Tibial artery (tissue), 4 donors: ENCODE data around the gene ITPR1.

ENCODE experiments used
- DNase-seq, 2 donors: peaks; one replicate each; pipeline ENCODE4 v3.0.0-alpha.2; 2019
- H3K27ac ChIP-seq, 2 donors: fragments of 200-600 bp; sonication (generic) in 1 of 2; 1 replicate in 1 of 2; 2 replicates in 1 of 2; pipeline ENCODE4 v1.5.1; 2018 to 2019; ENCODE audit warnings: mild to moderate bottlenecking in 1 of 2
- H3K27me3 ChIP-seq, 2 donors: fragments of 200-600 bp; sonication (generic) in 1 of 2; one replicate each; pipeline versions ENCODE4 v1.5.1 to v1.6.0; 2016 to 2019
- H3K36me3 ChIP-seq, 3 donors: fragments of 200-600 bp; sonication (generic) in 2 of 3; one replicate each; pipeline ENCODE4 v1.5.1; 2016 to 2019; ENCODE audit warnings: mild to moderate bottlenecking in 2 of 3
- H3K4me1 ChIP-seq, 4 donors: fragments of 200-600 bp; sonication (generic) in 2 of 4; 1 replicate in 3 of 4; 2 replicates in 1 of 4; pipeline ENCODE4 v1.5.1; 2016 to 2019
- H3K4me3 ChIP-seq, 2 donors: fragments of 200-600 bp; sonication (generic) in 1 of 2; 1 replicate in 1 of 2; 2 replicates in 1 of 2; pipeline ENCODE4 v1.5.1; 2018 to 2019; ENCODE audit warnings: mild to moderate bottlenecking in 2 of 2
- H3K9me3 ChIP-seq, 3 donors: fragments of 200-600 bp; sonication (generic) in 1 of 3; one replicate each; pipeline ENCODE4 v1.5.1; 2016 to 2019
- intact Hi-C: fragments of 100-400 bp; cut with DNase I; formaldehyde crosslinking; loops from one replicate; pipeline ENCODE4 v1.15.0; 2023; ENCODE audit warnings: low total_unique reads
- TF ChIP-seq, protein P1 (sequence below), 2 experiments: fragments of 200-600 bp in 1 of 2; fragments of 450-650 bp in 1 of 2; IDR thresholded peaks; one replicate each; pipeline ENCODE4 v1.5.1; 2017 to 2019; ENCODE audit warnings: antibody characterized with exemption in 2 of 2, mild to moderate bottlenecking in 1 of 2, moderate library complexity in 1 of 2

Gene ITPR1

DNA sequence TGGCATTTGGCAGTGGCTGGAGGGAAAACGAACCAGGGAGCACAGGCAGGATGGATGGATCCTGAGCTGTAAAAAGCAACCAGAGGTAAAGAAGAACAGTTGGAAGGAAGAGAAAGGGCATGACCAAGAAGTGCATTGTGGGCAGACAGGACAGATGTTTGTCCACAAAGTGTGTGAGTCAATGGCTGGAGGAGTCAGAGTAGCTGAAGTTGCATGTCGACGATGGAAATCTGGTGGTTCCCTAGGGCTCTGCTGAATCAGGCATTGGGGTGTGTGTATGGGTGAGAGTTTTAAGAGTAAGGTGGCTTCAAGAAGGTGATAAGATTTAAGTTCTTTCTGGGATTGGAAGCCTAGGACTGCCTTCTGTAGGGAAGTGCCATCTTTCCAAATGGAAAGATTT, 272.1 kb downstream of the ITPR1 start:
- peaks cover 51 to 60% (median 59%) of the 10 kb centered on the region in 3 donors for H3K36me3 ChIP-seq
- H3K27me3 ChIP-seq = no peaks in the 10 kb centered on the region
- intact Hi-C loops = no loop called here
- no peak overlapping the region for H3K4me3 ChIP-seq
- no peak for DNase-seq
- TF ChIP-seq, protein P1, sequence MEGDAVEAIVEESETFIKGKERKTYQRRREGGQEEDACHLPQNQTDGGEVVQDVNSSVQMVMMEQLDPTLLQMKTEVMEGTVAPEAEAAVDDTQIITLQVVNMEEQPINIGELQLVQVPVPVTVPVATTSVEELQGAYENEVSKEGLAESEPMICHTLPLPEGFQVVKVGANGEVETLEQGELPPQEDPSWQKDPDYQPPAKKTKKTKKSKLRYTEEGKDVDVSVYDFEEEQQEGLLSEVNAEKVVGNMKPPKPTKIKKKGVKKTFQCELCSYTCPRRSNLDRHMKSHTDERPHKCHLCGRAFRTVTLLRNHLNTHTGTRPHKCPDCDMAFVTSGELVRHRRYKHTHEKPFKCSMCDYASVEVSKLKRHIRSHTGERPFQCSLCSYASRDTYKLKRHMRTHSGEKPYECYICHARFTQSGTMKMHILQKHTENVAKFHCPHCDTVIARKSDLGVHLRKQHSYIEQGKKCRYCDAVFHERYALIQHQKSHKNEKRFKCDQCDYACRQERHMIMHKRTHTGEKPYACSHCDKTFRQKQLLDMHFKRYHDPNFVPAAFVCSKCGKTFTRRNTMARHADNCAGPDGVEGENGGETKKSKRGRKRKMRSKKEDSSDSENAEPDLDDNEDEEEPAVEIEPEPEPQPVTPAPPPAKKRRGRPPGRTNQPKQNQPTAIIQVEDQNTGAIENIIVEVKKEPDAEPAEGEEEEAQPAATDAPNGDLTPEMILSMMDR (IDR thresholded peaks at IDR 0.05) = no peak
- no peak overlapping the region for H3K27ac ChIP-seq
- H3K4me1 ChIP-seq = peaks cover 0 to 3% (median 0%) of the 10 kb centered on the region in 4 donors
- H3K9me3 ChIP-seq = no peaks in the 10 kb centered on the region

DNA sequence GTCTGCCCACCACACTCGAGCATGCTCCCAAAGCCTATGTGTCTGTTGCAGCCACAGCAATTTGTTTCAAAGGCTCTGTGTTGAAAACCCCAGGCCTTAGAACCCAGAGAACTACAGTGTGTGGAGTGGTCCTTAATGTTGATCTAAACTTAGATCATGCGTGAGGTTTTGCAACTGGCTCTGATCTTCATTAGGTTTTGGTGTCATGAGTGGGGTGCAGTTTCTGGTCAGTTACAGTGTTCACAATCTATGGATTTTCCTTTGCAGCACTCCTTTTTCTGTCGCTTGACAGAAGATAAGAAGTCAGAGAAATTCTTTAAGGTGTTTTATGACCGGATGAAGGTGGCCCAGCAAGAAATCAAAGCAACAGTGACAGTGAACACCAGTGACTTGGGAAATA, 273.1 kb downstream of the ITPR1 start:
- Histone ChIP-seq H3K9me3 (no peaks in the 10 kb centered on the region), H3K4me3 (no peak overlapping the region), H3K4me1 (peaks cover 0 to 14% (median 5%) of the 10 kb centered on the region in 4 donors), H3K36me3 (peaks cover 43 to 51% (median 49%) of the 10 kb centered on the region in 3 donors), H3K27me3 (no peaks in the 10 kb centered on the region), H3K27ac (no peak overlapping the region)
- no peak for DNase-seq
- TF ChIP-seq, protein P1 (IDR thresholded peaks at IDR 0.05) = no peak
- intact Hi-C loops = no loop called here

DNA sequence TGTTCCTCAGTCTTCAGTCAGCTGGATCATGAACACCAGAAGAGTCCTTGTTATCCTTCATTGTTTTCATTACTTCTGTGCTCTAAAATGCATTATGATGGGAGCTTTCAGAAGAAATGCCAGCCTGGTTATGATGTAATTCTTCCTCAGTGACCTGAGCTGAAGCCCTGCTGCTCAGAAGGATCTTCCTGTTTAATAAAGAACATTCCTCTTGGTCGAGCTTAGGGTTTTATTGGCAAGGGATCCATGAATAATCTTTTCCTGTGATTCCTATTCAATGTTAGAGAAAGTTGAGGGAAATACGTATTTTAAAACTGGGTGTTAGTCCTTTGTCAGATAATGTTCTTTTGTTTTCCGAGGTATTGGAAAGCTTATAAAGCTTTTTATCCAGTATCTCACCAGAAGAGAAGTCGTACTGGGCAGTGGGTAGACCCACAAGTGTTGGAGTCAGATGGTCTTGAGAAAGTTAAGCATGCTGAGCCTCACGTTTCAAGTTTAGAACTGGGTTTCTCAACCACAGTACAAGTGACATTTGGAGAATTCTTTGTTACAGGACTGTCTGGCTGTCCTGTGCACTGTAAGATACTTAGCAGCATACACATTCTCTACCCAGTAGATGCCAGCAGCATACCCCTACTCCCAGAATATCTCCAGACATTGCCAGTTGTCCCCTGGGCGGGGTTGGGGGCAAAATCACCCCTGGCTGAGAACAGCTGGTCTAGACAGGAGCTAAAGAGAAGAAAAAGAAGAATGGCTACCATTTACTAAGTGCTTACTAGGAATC, 273.8 kb downstream of the ITPR1 start:
- Histone ChIP-seq H3K4me3 (no peak overlapping the region), H3K4me1 (peaks cover 0 to 20% (median 12%) of the 10 kb centered on the region in 4 donors), H3K36me3 (peaks cover 43 to 48% (median 43%) of the 10 kb centered on the region in 3 donors), H3K27me3 (no peaks in the 10 kb centered on the region), H3K27ac (no peak overlapping the region), H3K9me3 (no peaks in the 10 kb centered on the region)
- TF ChIP-seq, protein P1 (IDR thresholded peaks at IDR 0.05) = no peak
- DNase-seq = no peak
- intact Hi-C loops = no loop called here

DNA sequence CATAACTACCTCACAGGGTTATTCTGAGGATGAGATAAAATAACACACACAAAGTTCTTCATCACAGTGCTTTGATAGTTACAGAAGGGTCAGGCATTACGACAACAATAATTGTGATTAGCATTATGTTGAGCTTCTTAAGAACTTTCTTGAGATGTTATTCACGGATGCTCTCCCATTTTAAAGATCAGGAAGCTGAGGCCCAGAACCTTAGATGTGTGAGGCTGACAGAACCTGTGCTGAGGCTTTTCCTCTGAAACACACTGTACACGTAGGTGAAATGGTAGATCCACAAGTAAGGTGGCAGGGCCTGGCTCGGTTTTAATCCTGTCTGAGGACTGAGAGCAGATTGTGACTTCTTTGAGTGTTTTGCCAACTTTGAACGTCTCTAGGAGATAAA, 274.9 kb downstream of the ITPR1 start:
- H3K36me3 ChIP-seq = peaks cover 39 to 43% (median 41%) of the 10 kb centered on the region in 3 donors
- H3K27me3 ChIP-seq = no peaks in the 10 kb centered on the region
- intact Hi-C loops = no loop called here
- no peak overlapping the region for H3K27ac ChIP-seq
- DNase-seq = no peak
- TF ChIP-seq, protein P1 (IDR thresholded peaks at IDR 0.05) = no peak
- H3K4me1 ChIP-seq = peaks cover 0 to 31% (median 22%) of the 10 kb centered on the region in 4 donors
- H3K4me3 ChIP-seq = no peak overlapping the region
- H3K9me3 ChIP-seq = no peaks in the 10 kb centered on the region

DNA sequence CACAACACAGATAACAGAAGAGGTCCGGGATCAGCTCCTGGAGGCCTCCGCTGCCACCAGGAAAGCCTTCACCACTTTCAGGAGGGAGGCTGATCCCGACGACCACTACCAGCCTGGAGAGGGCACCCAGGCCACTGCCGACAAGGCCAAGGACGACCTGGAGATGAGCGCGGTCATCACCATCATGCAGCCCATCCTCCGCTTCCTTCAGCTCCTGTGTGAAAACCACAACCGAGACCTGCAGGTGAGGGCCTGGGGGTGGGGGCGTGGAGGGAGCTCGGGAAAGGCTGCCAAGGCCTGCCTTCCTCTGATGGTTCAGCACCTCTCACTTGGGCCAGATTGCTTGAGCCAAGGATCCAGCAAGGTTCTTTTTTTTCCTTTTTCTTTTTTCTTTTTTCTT, 275.4 kb downstream of the ITPR1 start:
- no peak for DNase-seq
- Histone ChIP-seq H3K9me3 (no peaks in the 10 kb centered on the region), H3K4me3 (no peak overlapping the region), H3K36me3 (peaks cover 36 to 43% (median 38%) of the 10 kb centered on the region in 3 donors), H3K27ac (no peak overlapping the region), H3K27me3 (no peaks in the 10 kb centered on the region), H3K4me1 (peaks cover 0 to 34% (median 24%) of the 10 kb centered on the region in 4 donors)
- TF ChIP-seq, protein P1 (IDR thresholded peaks at IDR 0.05) = no peak
- intact Hi-C loops = no loop called here
